Measurements from ENCODE around the gene TSPAN13.

Gene TSPAN13

DNA sequence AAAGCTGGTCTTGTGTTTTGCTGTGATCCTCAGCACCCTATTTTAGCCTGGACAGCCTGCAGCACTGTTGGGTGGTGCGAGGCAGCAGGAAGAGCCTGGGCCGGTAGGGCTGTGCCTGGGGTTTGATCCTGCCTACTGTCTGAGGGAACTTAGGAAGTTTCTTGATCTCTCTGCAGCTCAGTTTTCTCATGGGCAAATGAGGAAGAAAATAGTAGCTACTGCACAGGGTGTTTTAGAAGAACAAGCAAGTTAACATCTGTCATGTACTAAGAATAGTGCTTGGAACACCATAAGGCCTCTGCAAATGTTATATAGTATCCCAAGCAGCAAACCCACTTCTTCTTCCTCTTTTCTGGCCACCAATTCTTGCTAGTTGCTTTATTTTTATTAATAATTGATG, 63.3 kb downstream of the TSPAN13 start:
- no peak for DNase-seq

DNA sequence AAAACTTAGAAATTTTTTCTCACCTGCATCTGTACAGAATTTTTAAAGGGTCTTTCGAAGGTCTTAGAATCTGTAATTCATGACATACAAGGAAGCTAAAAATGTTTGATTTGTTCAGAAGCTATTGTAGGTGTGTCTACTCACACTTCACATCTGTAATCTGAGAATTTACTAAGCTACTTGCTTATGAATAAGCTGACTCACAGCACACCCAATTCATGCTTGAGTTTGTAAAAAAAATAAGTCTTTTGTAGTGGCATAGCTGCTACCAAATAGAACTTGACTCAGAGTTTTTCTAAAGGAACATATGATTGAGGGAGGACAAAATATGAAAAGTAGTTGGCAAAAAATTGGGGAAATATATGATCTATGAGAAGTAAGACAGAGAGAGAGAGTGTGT, 64.0 kb downstream of the TSPAN13 start:
- no peak for DNase-seq

DNA sequence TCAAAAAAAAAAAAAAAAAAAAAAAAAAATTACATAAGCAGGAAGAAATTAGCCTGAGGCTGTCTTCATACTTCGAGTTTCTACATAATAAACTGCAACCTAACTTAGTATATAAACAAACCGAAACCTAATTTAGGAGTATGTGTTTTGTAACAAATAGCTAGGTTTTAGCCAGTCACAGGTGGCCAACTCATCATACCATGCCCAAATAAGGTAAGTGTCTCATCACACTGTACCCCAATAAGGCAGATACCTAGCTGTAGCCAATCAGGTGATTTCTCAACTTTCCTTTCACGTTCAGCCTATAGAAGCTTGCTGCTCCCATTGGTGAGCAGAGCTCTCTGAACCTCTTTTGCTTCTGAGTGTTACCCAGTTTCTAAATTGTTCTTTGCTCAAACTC, 65.2 kb downstream of the TSPAN13 start:
- no peak for DNase-seq

DNA sequence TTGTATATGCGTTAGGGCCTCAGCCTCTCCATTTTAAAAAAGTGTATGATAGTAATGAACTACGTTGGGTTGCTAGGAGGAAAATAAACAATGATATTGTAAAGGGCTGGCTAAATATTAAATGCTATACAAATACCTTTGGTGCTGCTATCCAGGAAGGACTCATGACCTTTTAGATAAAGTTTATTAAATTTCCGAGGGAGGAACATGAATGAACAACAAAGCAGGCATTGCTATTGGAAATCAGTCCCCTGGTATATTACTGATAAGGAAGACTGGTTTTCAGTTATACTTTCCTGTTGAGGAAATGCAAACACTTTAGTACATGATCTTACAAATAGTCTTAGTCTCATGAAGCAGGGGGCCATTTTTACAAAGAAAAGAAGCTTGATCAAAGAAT, 68.5 kb downstream of the TSPAN13 start:
- no peak for DNase-seq

- DNase-seq: no peak
Measured at GRCh38 chr7:16826060-16826459, 72.5 kb downstream of the TSPAN13 start.

GRCh38 chr7:16833373-16833772, 79.8 kb downstream of the TSPAN13 start:
- DNase-seq: no peak

Measured in central memory CD4-positive, alpha-beta T cell (primary cell).